ENCODE measurements around the gene SLC11A1.

DNA sequence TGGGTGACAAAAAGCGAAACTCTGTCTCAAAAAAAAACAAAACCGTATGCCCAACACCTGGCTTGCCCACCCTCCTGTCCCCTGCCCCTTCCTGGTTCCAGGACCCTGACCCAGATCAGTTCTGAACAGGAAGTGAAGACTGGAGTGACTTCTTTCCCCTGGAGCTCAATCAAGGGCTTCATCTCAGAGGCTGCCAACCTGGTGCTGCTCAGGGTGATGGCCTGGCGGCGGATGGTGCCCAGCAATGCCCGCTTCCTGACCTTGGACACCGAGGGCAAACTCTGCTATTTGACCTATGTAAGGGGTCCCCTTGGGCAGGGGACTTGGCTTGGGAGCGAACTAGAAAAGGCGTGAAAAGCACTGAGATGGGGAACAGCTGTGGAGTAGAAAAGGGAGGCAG is 19.5 kb upstream of the SLC11A1 start:
- TF ChIP-seq GATA2 (IDR thresholded peaks at IDR 0.05; ENCODE audit: low read depth, low read length) (no peak), GATA3 (IDR thresholded peaks at IDR 0.05; ENCODE audit: low read depth, low read length) (no peak)

All from SH-SY5Y (cell line).